ENCODE measurements around the gene JAG2. TPM values are rescaled to one million over a fixed set of nuclear protein-coding genes. Genes with fewer than 3 reads are reported as not detected.

Gene JAG2
- total RNA-seq, 2 donors from 2014 or later = 22.4 to 25.5 TPM

DNA sequence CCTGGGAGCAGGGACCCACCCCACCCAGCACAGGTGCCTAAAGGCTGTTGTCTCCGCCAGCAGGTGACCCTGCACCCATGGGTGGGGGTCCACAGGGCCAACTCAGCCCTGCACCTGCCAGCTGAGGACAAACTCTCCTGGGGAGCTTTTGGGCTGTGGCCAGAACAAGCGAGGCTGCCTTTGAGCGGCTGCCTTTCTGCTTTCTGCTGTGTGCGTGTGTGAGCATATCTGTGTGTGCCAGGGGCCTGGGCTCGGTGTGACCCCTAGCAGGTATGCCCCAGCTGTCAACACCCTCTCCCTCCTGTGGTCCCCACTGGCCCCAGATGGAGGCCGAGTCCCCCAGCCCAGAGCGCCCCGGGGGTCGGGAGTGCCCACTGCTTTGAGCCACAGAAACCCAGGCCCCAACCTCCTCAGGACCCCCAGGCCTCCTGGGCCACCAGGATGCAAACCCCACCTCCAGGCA, 77.5 kb downstream of the JAG2 start:
- DNase-seq (peak; percentile 36), ATAC-seq (no peak)
- intact Hi-C loops (cut with DNase I) = loop anchor here (2.0 to 10.0 kb wide), 5 partner anchors 81 to 264 kb away; no protein-coding TSS in a partner anchor

Small RNA genes lying within 50 kb of the gene (microRNA-seq; reads per million reads assigned to microRNA genes)
- gene MIR6765 = 0 reads per million in 2 donors

Other genes starting within 250 kb of the JAG2 start
- under 1 TPM; 0.13 to 0.24 TPM for gene PLD4, start 243.9 kb downstream of the JAG2 start, total RNA-seq
- gene AHNAK2, start 190.4 kb downstream of the JAG2 start, total RNA-seq = 1 to 10 TPM; 7.1 to 9.7 TPM
- gene CLBA1, start 183.0 kb downstream of the JAG2 start, total RNA-seq = 1 to 10 TPM; 1.9 TPM
- gene CDCA4, start 147.7 kb downstream of the JAG2 start, total RNA-seq = 1 to 10 TPM; 3.2 to 3.3 TPM
- gene GPR132, start 103.3 kb downstream of the JAG2 start, total RNA-seq = 1 to 10 TPM; 1.1 to 2.1 TPM
- gene NUDT14, start 12.5 kb upstream of the JAG2 start, total RNA-seq = 10 to 100 TPM; 25.9 to 29.1 TPM
- 10 to 100 TPM; 37.7 to 42.7 TPM for gene BTBD6, start 79.8 kb upstream of the JAG2 start, total RNA-seq
- gene BRF1, start 132.2 kb upstream of the JAG2 start, total RNA-seq = 10 to 100 TPM; 18.8 to 20.0 TPM
- 10 to 100 TPM; 53.4 to 55.8 TPM for gene PACS2, start 146.0 kb upstream of the JAG2 start, total RNA-seq
- gene TEX22, start 229.8 kb upstream of the JAG2 start, total RNA-seq = 1 to 10 TPM in 1 of 2 donors, under 1 TPM in 1; 0.77 to 1.6 TPM

Data from left cardiac atrium (tissue), 4 donors.